GM12878 (cell line): ENCODE data around the gene ICAM2. TPM values are rescaled to one million over a fixed set of nuclear protein-coding genes. Genes with fewer than 3 reads are reported as not detected.

Experiments
- ATAC-seq: fragments of 200-7000 bp; cut with Tn5 transposase; 3 replicates; pipeline ENCODE4 v1.9.1; 2020; ENCODE audit warnings: mild to moderate bottlenecking, moderate library complexity
- BruUV-seq: library from RNA; stranded (reverse); fragments of 400-500 nt; replicated peaks from 2 replicates; lab custom pipeline; 2021; lab: Mats Ljungman, UMichigan
- CTCF ChIA-PET: fragments of 300-600 bp; sonication (Branson Sonifier 250); formaldehyde crosslinking; extraction: SDS; loops from one replicate; lab custom pipeline; 2021; ENCODE audit warnings: inconsistent platforms; lab: Yijun Ruan, JAX
- POLR2A ChIA-PET: fragments of 350-600 bp; formaldehyde crosslinking; extraction: SDS; loops from one replicate; lab custom pipeline; 2021; ENCODE audit warnings: inconsistent platforms; lab: Charles Lee
- RAD21 ChIA-PET: fragments of 300-600 bp; sonication (Branson Sonifier 250); formaldehyde crosslinking; loops from one replicate; lab custom pipeline; 2023; ENCODE audit warnings: antibody characterized with exemption; ENCODE audit not compliant: unreplicated experiment; lab: Charles Lee
- SMC1A ChIA-PET: fragments of 300-600 bp; sonication (Branson Sonifier 250); formaldehyde crosslinking; loops from one replicate; lab custom pipeline; 2023; ENCODE audit not compliant: unreplicated experiment, uncharacterized antibody; lab: Charles Lee
- DNase-seq: peaks from one replicate; pipeline ENCODE4 v3.0.0-alpha.2; 2011; ENCODE audit warnings: low read depth, low spot score
- FAIRE-seq: peaks from 3 replicates; lab custom pipeline; 2011; peaks lifted over from hg19 to GRCh38; lab: Jason Lieb, UNC
- H2AFZ ChIP-seq: 2 replicates; pipeline ENCODE4 v1.6.0; 2011; ENCODE audit warnings: low read depth, low read length, control low read depth; ENCODE audit not compliant: control insufficient read depth
- H3K27ac ChIP-seq: 2 replicates; pipeline ENCODE4 v1.5.1; 2011; ENCODE audit warnings: control low read depth; ENCODE audit not compliant: control insufficient read depth, insufficient read depth
- H3K27me3 ChIP-seq, 2 experiments: replicated peaks in 1 of 2; 2 replicates each; pipeline versions ENCODE4 v1.6.0 to v1.6.1; 2011; ENCODE audit warnings: low read length in 1 of 2; ENCODE audit not compliant: control insufficient read depth in 2 of 2, insufficient read depth in 2 of 2
- H3K36me3 ChIP-seq, 2 experiments: 2 replicates each; pipeline ENCODE4 v1.5.1; 2011; ENCODE audit warnings: low read length in 1 of 2; ENCODE audit not compliant: control insufficient read depth in 2 of 2, insufficient read depth in 2 of 2
- H3K4me1 ChIP-seq: 2 replicates; pipeline ENCODE4 v1.6.1; 2011; ENCODE audit warnings: mild to moderate bottlenecking, low read length, moderate library complexity, mixed read lengths; ENCODE audit not compliant: control insufficient read depth, insufficient read depth
- H3K4me2 ChIP-seq: 2 replicates; pipeline ENCODE4 v1.6.0; 2011; ENCODE audit warnings: control low read depth; ENCODE audit not compliant: control insufficient read depth, insufficient read depth
- H3K4me3 ChIP-seq: fragments of 200-600 bp; sonication (generic); 2 replicates; pipeline ENCODE4 v1.5.1; 2016
- H3K79me2 ChIP-seq: 2 replicates; pipeline ENCODE4 v1.6.0; 2011; ENCODE audit warnings: low read length; ENCODE audit not compliant: control insufficient read depth, insufficient read depth
- H3K9ac ChIP-seq: 2 replicates; pipeline ENCODE4 v1.8.0; 2011; ENCODE audit warnings: low read length, control low read depth, mixed read lengths; ENCODE audit not compliant: control insufficient read depth, insufficient read depth
- H3K9me3 ChIP-seq: replicated peaks from 3 replicates; pipeline ENCODE4 v1.5.1; 2011; ENCODE audit warnings: mild to moderate bottlenecking, low read length; ENCODE audit not compliant: control insufficient read depth, insufficient read depth
- H4K20me1 ChIP-seq: 2 replicates; pipeline ENCODE4 v1.6.0; 2011; ENCODE audit not compliant: control insufficient read depth, insufficient read depth
- BCL3 ChIP-seq: IDR thresholded peaks from 2 replicates; pipeline ENCODE4 v1.6.1; 2011; ENCODE audit warnings: borderline replicate concordance, low read depth, mild to moderate bottlenecking, moderate library complexity, low read length; ENCODE audit not compliant: insufficient read depth, poor library complexity, severe bottlenecking
- HDGF ChIP-seq: fragments of 450-650 bp; IDR thresholded peaks from 2 replicates; pipeline ENCODE4 v1.6.1; 2016; ENCODE audit warnings: antibody characterized with exemption
- MEF2B ChIP-seq: fragments of 450-650 bp; IDR thresholded peaks from 2 replicates; pipeline ENCODE4 v1.6.1; 2018; ENCODE audit warnings: mild to moderate bottlenecking, moderate library complexity; ENCODE audit not compliant: partially characterized antibody, poor library complexity, severe bottlenecking
- NR2F1 ChIP-seq: fragments of 450-650 bp; conservative IDR thresholded peaks from 2 replicates; pipeline ENCODE4 v1.6.1; 2017; ENCODE audit warnings: mild to moderate bottlenecking
- ZBED1 ChIP-seq: IDR thresholded peaks from 2 replicates; pipeline ENCODE4 v1.6.1; 2016; ENCODE audit warnings: borderline replicate concordance
- WGBS: methylation state at CpG from one replicate; pipeline ENCODE4 v1.1.6; 2016; ENCODE audit warnings: low lambda C conversion rate; ENCODE audit not compliant: insufficient replicate concordance, insufficient coverage; ENCODE audit errors: missing lambda C conversion rate; 5-methylcytosine and 5-hydroxymethylcytosine counted together
- in situ Hi-C: fragments of 300-500 bp; cut with MboI; formaldehyde crosslinking; loops from 9 replicates; pipeline ENCODE4 v1.14.3; 2018; ENCODE audit warnings: mixed read lengths
- intact Hi-C: fragments of 100-400 bp; cut with micrococcal nuclease; formaldehyde crosslinking; loops from one replicate; pipeline ENCODE4 v1.14.2; 2022; ENCODE audit not compliant: unreplicated experiment
- polyA plus RNA-seq, 11 experiments: library from polyadenylated mRNA; depleted of rRNA in 4 of 11; unstranded in 6 of 11; stranded (reverse) in 5 of 11; fragments of >200 nt; fragmentation: Nextera tagmentation in 4 of 11; fragmentation: Illumina TruSeq in 1 of 11; extraction: Ambion mirVana in 4 of 11; extraction: Trizol in 1 of 11; gene quantifications; 1 replicate in 1 of 11; 2 replicates in 10 of 11; pipeline versions ENCODE4 v1.2.1 to v1.2.3, GENCODE V29; 2011 to 2016; ENCODE audit warnings: inconsistent platforms in 2 of 11, missing spikeins in 2 of 11, low read depth in 1 of 11
- total RNA-seq, 4 experiments: library from RNA; depleted of rRNA in 3 of 4; stranded (reverse); fragments of >200 nt in 3 of 4; fragmentation: Illumina TruSeq in 1 of 4; extraction: Trizol in 1 of 4; gene quantifications; 2 replicates each; pipeline versions ENCODE4 v1.2.1 to v1.2.3, GENCODE V29; 2013 to 2021

Gene ICAM2
- total and polyA plus RNA-seq, 10 of the 15 experiments (the other 5 are each of a cell fraction or from before 2014, with no cell fraction given): 23.6 to 108 (median 58.1) TPM

DNA sequence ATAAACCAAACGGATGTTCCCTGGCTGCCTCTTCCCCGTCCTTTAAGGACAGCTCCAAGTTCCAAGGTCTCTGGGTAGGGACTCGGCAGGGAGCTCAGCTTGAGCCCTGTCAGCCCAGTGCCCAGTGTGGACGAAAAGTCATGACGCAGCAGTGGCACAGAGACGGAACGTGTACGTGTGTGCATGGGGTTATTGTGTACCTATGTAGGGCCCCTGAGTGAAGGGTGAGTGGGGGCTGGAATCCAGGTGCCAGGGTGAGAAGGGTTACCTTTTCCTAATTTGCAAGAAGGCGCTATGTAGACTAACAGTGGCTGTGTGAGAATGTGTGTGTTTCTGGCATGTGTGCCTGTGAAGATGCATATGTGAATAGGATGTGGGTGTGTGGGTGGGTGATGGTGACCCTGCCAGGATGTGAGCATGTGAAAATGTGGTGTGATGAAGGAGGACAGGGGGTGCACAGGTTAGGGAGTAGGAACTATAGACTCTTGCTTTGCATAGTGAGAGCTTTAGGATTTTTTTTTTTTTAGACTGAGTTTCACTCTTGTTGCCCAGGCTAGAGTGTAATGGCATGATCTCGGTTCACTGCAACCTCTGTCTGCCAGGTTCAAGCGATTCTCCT lies 53.7 kb downstream of the ICAM2 start (continued):
- TF ChIP-seq BCL3 (peak; percentile 25), HDGF (0 out of 2 replicates have a peak, but pooled peaks have one; percentile 40), NR2F1 (0 out of 2 replicates have a peak, but pooled peaks have one; percentile 32)

DNA sequence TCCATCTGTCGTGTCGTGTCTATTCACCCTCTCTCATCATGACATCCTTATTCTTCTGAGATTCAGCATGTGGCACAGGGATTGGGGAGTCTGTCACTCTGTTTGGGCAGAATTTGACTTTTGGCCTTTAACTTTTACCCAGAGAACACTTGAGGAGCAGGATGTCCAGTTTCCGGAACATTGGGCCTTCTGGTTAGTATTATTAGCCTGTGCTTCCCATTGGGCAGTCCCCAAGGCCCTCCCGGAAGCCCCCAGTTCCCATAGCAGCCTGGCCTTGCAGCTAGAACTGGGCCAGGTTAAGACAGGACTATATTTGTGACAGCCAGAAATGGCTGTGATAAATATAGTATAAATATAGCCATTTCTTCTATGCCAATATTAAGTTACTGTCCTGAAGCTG lies 57.3 kb downstream of the ICAM2 start:
- CTCF ChIA-PET: interaction anchor here (1.3 to 1.5 kb wide), 2 partner anchors 17 to 44 kb away, joined by 6 to 7 read pairs; partner anchors contain the start of gene GH1
- Histone ChIP-seq H3K4me2 (no peak overlapping the region), H2AFZ (no peak overlapping the region), H3K27ac (no peak overlapping the region), H3K27me3 (no peaks in the 10 kb centered on the region), H3K79me2 (no peaks in the 10 kb centered on the region), H4K20me1 (no peaks in the 10 kb centered on the region), H3K36me3 (no peaks in the 10 kb centered on the region), H3K4me3 (no peak overlapping the region), H3K4me1 (peaks cover 12% of the 10 kb centered on the region), H3K9me3 (no peaks in the 10 kb centered on the region; the same call in 2 of the 3 replicates), H3K9ac (no peak overlapping the region)
- WGBS: 72% methylated on average over 4 of the region's 4 CpGs
- BruUV-seq: no TSS peak
- ATAC-seq (no peak), DNase-seq (no peak), FAIRE-seq (no peak)
- RAD21 ChIA-PET: no interaction called here
- in situ Hi-C loops (no loop called here), intact Hi-C loops (no loop called here)
- POLR2A ChIA-PET: no interaction called here
- TF ChIP-seq MEF2B (no peak), ZBED1 (no peak)
- SMC1A ChIA-PET: interaction anchor here (1.6 kb wide), 1 partner anchor 17 kb away, joined by 4 read pairs; no protein-coding TSS in a partner anchor
